Measurements from ENCODE around the gene CBFA2T3. TPM values are rescaled to one million over a fixed set of nuclear protein-coding genes. Genes with fewer than 3 reads are reported as not detected.

The CBFA2T3 gene
- total RNA-seq, 2 donors from 2014 or later, result 10.5 to 15.7 TPM

GRCh38 chr16:88936008-88936555 lies 40.9 kb downstream of the CBFA2T3 start:
- peak; percentile 84 for ATAC-seq
- peak; percentile 79 to 83 for DNase-seq
- intact Hi-C loops (cut with DNase I, micrococcal nuclease), result no loop called here

GRCh38 chr16:88934066-88934667 lies 42.8 kb downstream of the CBFA2T3 start:
- intact Hi-C loops (cut with DNase I, micrococcal nuclease), result no loop called here
- DNase-seq, result no peak
- no peak for ATAC-seq

- DNase-seq (no peak), ATAC-seq (no peak)
- intact Hi-C loops (cut with DNase I, micrococcal nuclease), result no loop called here
Measured at GRCh38 chr16:88932929-88933328, 44.1 kb downstream of the CBFA2T3 start.

- ATAC-seq (no peak), DNase-seq (no peak)
- intact Hi-C loops (cut with DNase I, micrococcal nuclease), result no loop called here
Measured at GRCh38 chr16:88931936-88932335, 45.1 kb downstream of the CBFA2T3 start.

GRCh38 chr16:88931373-88931900 lies 45.6 kb downstream of the CBFA2T3 start:
- DNase-seq (no peak), ATAC-seq (no peak)
- intact Hi-C loops (cut with DNase I, micrococcal nuclease), result no loop called here

GRCh38 chr16:88930716-88931115 lies 46.3 kb downstream of the CBFA2T3 start:
- intact Hi-C loops (cut with DNase I, micrococcal nuclease), result no loop called here
- ATAC-seq, result no peak
- DNase-seq, result no peak

GRCh38 chr16:88929091-88929445 lies 47.9 kb downstream of the CBFA2T3 start:
- intact Hi-C loops (cut with DNase I, micrococcal nuclease), result no loop called here
- peak in 1 of 2 donors; percentile 49 for DNase-seq
- peak; percentile 60 for ATAC-seq

GRCh38 chr16:88928405-88929090 lies 48.5 kb downstream of the CBFA2T3 start:
- no peak for DNase-seq
- intact Hi-C loops (cut with DNase I, micrococcal nuclease), result no loop called here
- peak; percentile 55 for ATAC-seq

GRCh38 chr16:88927661-88928060 lies 49.3 kb downstream of the CBFA2T3 start:
- DNase-seq, result no peak
- intact Hi-C loops (cut with DNase I, micrococcal nuclease), result no loop called here
- no peak for ATAC-seq

- ATAC-seq, result peak; percentile 61
- intact Hi-C loops (cut with DNase I, micrococcal nuclease), result no loop called here
- peak in 1 of 2 donors; percentile 49 for DNase-seq
Measured at GRCh38 chr16:88927010-88927409, 50.0 kb downstream of the CBFA2T3 start.

- no peak for DNase-seq
- no peak for ATAC-seq
- intact Hi-C loops (cut with DNase I, micrococcal nuclease), result no loop called here
Measured at GRCh38 chr16:88926374-88926990, 50.5 kb downstream of the CBFA2T3 start.

- DNase-seq, result no peak
- intact Hi-C loops (cut with DNase I, micrococcal nuclease), result no loop called here
- no peak for ATAC-seq
Measured at GRCh38 chr16:88925540-88925887, 51.5 kb downstream of the CBFA2T3 start.

- ATAC-seq (no peak), DNase-seq (no peak)
- intact Hi-C loops (cut with DNase I, micrococcal nuclease), result no loop called here
Measured at GRCh38 chr16:88924834-88925539, 52.0 kb downstream of the CBFA2T3 start.

GRCh38 chr16:88923926-88924833 lies 52.8 kb downstream of the CBFA2T3 start:
- ATAC-seq (peak; percentile 37), DNase-seq (no peak)
- intact Hi-C loops (cut with DNase I, micrococcal nuclease), result no loop called here

- intact Hi-C loops (cut with DNase I, micrococcal nuclease), result no loop called here
- ATAC-seq, result no peak
- DNase-seq, result no peak
Measured at GRCh38 chr16:88923450-88923849, 53.6 kb downstream of the CBFA2T3 start.

- DNase-seq, result no peak
- ATAC-seq, result no peak
- intact Hi-C loops (cut with DNase I, micrococcal nuclease), result no loop called here
Measured at GRCh38 chr16:88922826-88923410, 54.1 kb downstream of the CBFA2T3 start.

GRCh38 chr16:88922114-88922825 lies 54.7 kb downstream of the CBFA2T3 start:
- ATAC-seq (peak; percentile 67), DNase-seq (peak; percentile 80)
- intact Hi-C loops (cut with DNase I, micrococcal nuclease), result no loop called here

Measured in left colon (tissue), 2 donors.